Astrocyte of the spinal cord (primary cell): Measurements from ENCODE around the gene SDCBP2.

Experiments
- DNase-seq: peaks from one replicate; pipeline ENCODE4 v3.0.0; 2011; ENCODE audit warnings: low read depth, low spot score
- H3K4me3 ChIP-seq: 2 replicates; pipeline ENCODE4 v1.5.1; 2011; ENCODE audit warnings: low read depth, mild to moderate bottlenecking, low read length, moderate library complexity
- CTCF ChIP-seq: IDR thresholded peaks from 2 replicates; pipeline ENCODE4 v1.5.1; 2012; ENCODE audit warnings: low read depth, mild to moderate bottlenecking, low read length, inconsistent platforms
- in situ Hi-C: cut with HindIII; loops from 2 replicates; pipeline ENCODE4 v1.10.0; 2017; ENCODE audit warnings: low sequenced_read_pairs

Gene SDCBP2

DNA sequence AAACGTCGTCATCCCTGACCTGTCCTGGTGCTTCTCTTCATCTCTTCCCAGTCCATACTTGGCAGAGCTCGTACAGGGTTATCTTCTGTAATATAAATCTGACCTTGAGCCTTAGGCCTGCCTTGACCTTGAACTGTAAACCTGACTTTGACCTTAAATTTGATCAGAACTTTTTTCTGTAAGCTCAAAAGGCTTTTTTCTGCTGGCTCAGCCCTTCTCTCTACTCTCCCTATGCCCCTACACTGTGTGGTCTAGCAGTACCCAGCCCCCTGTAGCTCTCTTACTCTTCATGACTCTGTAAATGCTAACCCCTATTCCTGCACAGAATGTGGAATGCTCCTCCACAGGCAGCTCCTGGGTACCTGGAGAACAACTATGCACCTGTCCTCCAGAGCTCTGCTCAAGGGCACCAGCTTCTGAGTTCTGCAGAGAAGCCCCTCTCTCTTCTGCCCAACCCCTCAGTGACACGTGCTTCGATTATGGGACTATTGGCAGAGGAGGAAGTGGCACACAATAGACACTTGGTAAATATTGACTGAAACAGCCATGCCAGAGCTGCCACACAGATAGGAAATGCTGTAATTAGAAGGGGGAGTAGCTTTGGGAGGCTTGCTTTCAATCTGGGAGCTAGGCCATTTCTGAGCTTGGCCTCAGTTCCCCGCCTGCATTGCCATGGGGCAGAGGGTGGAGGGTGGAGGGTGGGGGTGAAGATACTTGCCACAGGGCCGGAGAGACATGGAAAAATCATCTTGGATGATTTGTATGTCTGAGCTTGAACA, 47.5 kb downstream of the SDCBP2 start:
- in situ Hi-C loops = no loop called here
- no peak overlapping the region for H3K4me3 ChIP-seq
- no peak for TF ChIP-seq CTCF
- no peak for DNase-seq

DNA sequence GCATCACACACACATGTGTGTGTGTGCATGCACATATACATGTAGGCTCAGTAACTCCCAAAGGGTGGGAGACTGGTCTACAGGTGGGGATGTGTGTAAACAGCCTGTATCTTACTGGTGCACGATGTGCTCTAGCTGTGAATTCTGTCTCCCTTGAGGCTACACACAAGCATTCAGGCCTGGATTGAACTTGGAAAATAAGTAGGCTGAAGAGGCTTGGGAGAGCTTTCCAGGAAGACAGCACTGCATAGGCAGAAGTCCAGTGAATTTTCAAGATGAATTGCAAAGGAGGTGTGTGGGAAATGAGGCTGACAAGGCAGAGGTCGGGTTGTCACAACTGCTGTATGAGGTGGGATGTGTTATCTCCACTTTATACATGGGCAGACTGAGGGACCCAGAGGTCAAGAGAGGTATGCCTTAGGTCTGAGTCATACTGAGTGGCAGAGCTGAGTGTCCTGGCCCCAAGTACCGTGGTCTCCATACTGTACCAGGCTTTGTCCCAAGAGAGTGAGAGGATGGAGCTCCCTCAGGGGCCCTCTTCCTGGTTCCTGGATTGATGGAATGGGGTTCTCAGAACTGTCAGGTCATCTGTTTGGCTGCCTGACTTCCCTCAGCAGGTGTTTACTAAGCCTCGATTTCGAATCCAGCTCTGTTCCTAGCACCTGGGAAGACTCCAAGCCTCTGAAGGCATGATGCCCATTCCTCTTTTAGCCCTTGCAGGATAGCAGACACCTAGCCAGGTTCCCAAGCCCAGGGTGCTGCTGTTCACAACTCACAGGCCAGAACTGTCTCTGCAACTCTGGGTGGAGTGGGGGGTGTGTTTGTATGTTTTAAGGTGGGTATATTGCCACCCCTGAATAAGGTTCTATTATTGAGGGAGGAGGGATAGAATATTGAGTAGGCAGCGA, 48.5 kb downstream of the SDCBP2 start:
- no peak for TF ChIP-seq CTCF
- in situ Hi-C loops = no loop called here
- DNase-seq = no peak
- H3K4me3 ChIP-seq = no peak overlapping the region

DNA sequence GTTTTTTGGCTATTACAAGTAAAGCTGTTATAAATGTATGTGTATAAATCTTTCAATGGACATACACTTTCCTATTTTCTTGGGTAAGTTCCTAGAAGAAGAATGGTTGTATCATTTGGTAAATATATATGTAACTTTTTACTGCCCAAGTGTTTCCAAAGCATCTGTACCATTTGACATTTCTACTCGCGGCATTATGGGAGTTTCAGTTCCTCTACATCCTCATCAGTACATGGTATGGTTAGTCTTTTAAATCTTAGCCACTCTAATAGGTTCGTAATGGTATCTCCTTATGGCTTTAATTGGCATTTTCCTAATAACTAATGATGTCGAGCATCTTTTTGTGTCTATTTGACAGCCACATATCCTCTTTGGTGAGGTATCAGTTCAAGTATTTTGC, 49.9 kb downstream of the SDCBP2 start:
- no peak for DNase-seq
- no peak for TF ChIP-seq CTCF
- no peak overlapping the region for H3K4me3 ChIP-seq
- in situ Hi-C loops = no loop called here

GRCh38 chr20:1277529-1278322, 51.2 kb downstream of the SDCBP2 start:
- no peak for TF ChIP-seq CTCF
- no peak for DNase-seq
- in situ Hi-C loops = no loop called here
- H3K4me3 ChIP-seq = no peak overlapping the region

- no peak for TF ChIP-seq CTCF
- H3K4me3 ChIP-seq = no peak overlapping the region
- DNase-seq = no peak
- in situ Hi-C loops = no loop called here
Measured at GRCh38 chr20:1275919-1276318, 53.0 kb downstream of the SDCBP2 start.
